GM23338 (cell line): ENCODE measurements around the gene HDAC8. TPM values are rescaled to one million over a fixed set of nuclear protein-coding genes. Genes with fewer than 3 reads are reported as not detected.

Source experiments
- ATAC-seq: fragments of 200-7000 bp; cut with Tn5 transposase; 3 replicates; pipeline ENCODE4 v1.9.1; 2020
- DNase-seq: peaks from one replicate; pipeline ENCODE4 v3.0.0-alpha.2; 2015; ENCODE audit warnings: low spot score
- H2AFZ ChIP-seq: fragments of 200-600 bp; sonication (generic); 2 replicates; pipeline ENCODE4 v1.8.0; 2016; ENCODE audit warnings: antibody characterized with exemption, mild to moderate bottlenecking, moderate library complexity
- H3F3A ChIP-seq: fragments of 200-600 bp; sonication (generic); replicated peaks from 2 replicates; pipeline ENCODE4 v1.8.0; 2017; ENCODE audit warnings: antibody characterized with exemption, mixed run types, low read depth
- H3K27ac ChIP-seq: fragments of 200-600 bp; sonication (generic); 2 replicates; pipeline ENCODE4 v1.6.1; 2016; ENCODE audit warnings: low read depth
- H3K27me3 ChIP-seq: fragments of 200-600 bp; sonication (generic); 2 replicates; pipeline ENCODE4 v1.8.0; 2016; ENCODE audit warnings: mild to moderate bottlenecking, mixed run types, moderate library complexity; ENCODE audit not compliant: insufficient read depth
- H3K36me3 ChIP-seq: fragments of 200-600 bp; sonication (generic); 2 replicates; pipeline ENCODE4 v1.8.0; 2016; ENCODE audit warnings: mild to moderate bottlenecking; ENCODE audit not compliant: insufficient read depth
- H3K4me1 ChIP-seq: fragments of 200-600 bp; sonication (generic); 2 replicates; pipeline ENCODE4 v1.8.0; 2016; ENCODE audit warnings: mild to moderate bottlenecking, moderate library complexity; ENCODE audit not compliant: insufficient read depth
- H3K4me2 ChIP-seq: fragments of 200-600 bp; sonication (generic); 2 replicates; pipeline ENCODE4 v1.7.1; 2017; ENCODE audit warnings: mixed run types
- H3K4me3 ChIP-seq: fragments of 200-600 bp; sonication (generic); 2 replicates; pipeline ENCODE4 v1.6.1; 2016; ENCODE audit warnings: mixed run types
- H3K79me2 ChIP-seq: fragments of 200-600 bp; sonication (generic); replicated peaks from 2 replicates; pipeline ENCODE4 v1.8.0; 2017; ENCODE audit warnings: mild to moderate bottlenecking; ENCODE audit not compliant: insufficient read depth
- H3K9me2 ChIP-seq: fragments of 200-600 bp; sonication (generic); 2 replicates; pipeline ENCODE4 v1.8.0; 2017; ENCODE audit not compliant: insufficient read depth
- H4K20me1 ChIP-seq: fragments of 200-600 bp; sonication (generic); replicated peaks from 2 replicates; pipeline ENCODE4 v1.8.0; 2017; ENCODE audit warnings: mild to moderate bottlenecking; ENCODE audit not compliant: insufficient read depth
- H3K27ac Mint-ChIP-seq: 2 replicates; pipeline ENCODE4 v1.8.0; 2020; ENCODE audit warnings: inconsistent platforms, mild to moderate bottlenecking, moderate library complexity, mixed read lengths
- H3K27me3 Mint-ChIP-seq: 3 replicates; pipeline ENCODE4 v1.8.0; 2022; ENCODE audit warnings: low read depth, mild to moderate bottlenecking, moderate library complexity, mixed read lengths, inconsistent platforms; ENCODE audit not compliant: insufficient read depth, poor library complexity
- H3K36me3 Mint-ChIP-seq: 3 replicates; pipeline ENCODE4 v1.8.0; 2021; ENCODE audit warnings: low read depth, mild to moderate bottlenecking, inconsistent platforms, moderate library complexity, mixed read lengths
- H3K4me1 Mint-ChIP-seq: 3 replicates; pipeline ENCODE4 v1.8.0; 2020; ENCODE audit warnings: mild to moderate bottlenecking, inconsistent platforms, mixed read lengths
- H3K4me3 Mint-ChIP-seq: 3 replicates; pipeline ENCODE4 v1.8.0; 2021; ENCODE audit warnings: moderate library complexity, mild to moderate bottlenecking, inconsistent platforms, mixed read lengths
- H3K9me3 Mint-ChIP-seq: 3 replicates; pipeline ENCODE4 v1.8.0; 2020; ENCODE audit warnings: moderate library complexity, mild to moderate bottlenecking, inconsistent platforms, mixed read lengths
- CREB1 ChIP-seq: fragments of 250-450 bp; sonication (Bioruptor Pico); IDR thresholded peaks from 2 replicates; pipeline ENCODE4 v1.5.0; 2020; ENCODE audit warnings: low read depth, mild to moderate bottlenecking, moderate library complexity
- CTCF ChIP-seq, 2 experiments: fragments of 200-600 bp in 1 of 2; sonication (generic) in 1 of 2; conservative IDR thresholded peaks; 2 replicates each; pipeline versions ENCODE4 v1.5.1 to v1.6.1; 2016 to 2017; ENCODE audit warnings: antibody characterized with exemption in 2 of 2, low read depth in 2 of 2, mild to moderate bottlenecking in 2 of 2, moderate library complexity in 1 of 2
- ETS1 ChIP-seq: IDR thresholded peaks from 2 replicates; pipeline ENCODE4 v1.6.1; 2016; ENCODE audit warnings: antibody characterized with exemption
- EZH2 ChIP-seq: fragments of 200-600 bp; sonication (generic); IDR thresholded peaks from one replicate; pipeline ENCODE4 v1.8.0; 2017; ENCODE audit warnings: antibody characterized with exemption, mild to moderate bottlenecking, low read depth; ENCODE audit not compliant: unreplicated experiment
- EZH2phosphoT487 ChIP-seq: fragments of 200-600 bp; sonication (generic); IDR thresholded peaks from one replicate; pipeline ENCODE4 v1.8.1; 2018; ENCODE audit warnings: antibody characterized with exemption; ENCODE audit not compliant: unreplicated experiment
- JUNB ChIP-seq: IDR thresholded peaks from one replicate; pipeline ENCODE4 v1.6.1; 2016; ENCODE audit warnings: antibody characterized with exemption; ENCODE audit not compliant: unreplicated experiment
- NANOG ChIP-seq: IDR thresholded peaks from 2 replicates; pipeline ENCODE4 v1.6.1; 2016; ENCODE audit warnings: antibody characterized with exemption, borderline replicate concordance
- POLR2AphosphoS5 ChIP-seq: IDR thresholded peaks from 2 replicates; pipeline ENCODE4 v1.6.1; 2016; ENCODE audit warnings: antibody characterized with exemption, low read depth
- REST ChIP-seq: IDR thresholded peaks from one replicate; pipeline ENCODE4 v1.6.1; 2018; ENCODE audit warnings: antibody characterized with exemption; ENCODE audit not compliant: unreplicated experiment
- STAT1 ChIP-seq: IDR thresholded peaks from one replicate; pipeline ENCODE4 v1.6.1; 2016; ENCODE audit warnings: antibody characterized with exemption; ENCODE audit not compliant: unreplicated experiment
- ZNF114 ChIP-seq: fragments of 250-450 bp; sonication (Bioruptor Pico); IDR thresholded peaks from 2 replicates; pipeline ENCODE4 v1.5.0; 2020; ENCODE audit warnings: mild to moderate bottlenecking, moderate library complexity
- ZNF331 ChIP-seq: fragments of 250-450 bp; sonication (Bioruptor Pico); IDR thresholded peaks from 2 replicates; pipeline ENCODE4 v1.5.0; 2020; ENCODE audit warnings: low read depth, mild to moderate bottlenecking, moderate library complexity
- ZNF462 ChIP-seq: fragments of 250-450 bp; sonication (Bioruptor Pico); IDR thresholded peaks from 2 replicates; pipeline ENCODE4 v1.5.0; 2020; ENCODE audit warnings: mild to moderate bottlenecking, moderate library complexity
- polyA plus RNA-seq: library from polyadenylated mRNA; unstranded; fragments of >200 nt; fragmentation: Nextera tagmentation; extraction: Ambion mirVana; gene quantifications from 2 replicates; pipeline ENCODE4 v1.2.1, GENCODE V29; 2016
- total RNA-seq: library from RNA; depleted of rRNA; stranded (reverse); fragments of >200 nt; shearing (Covaris generic); gene quantifications from 2 replicates; pipeline ENCODE4 v1.2.3, GENCODE V29; 2014

Gene HDAC8
- total and polyA plus RNA-seq, 2 experiments from 2014 or later, result 21.6 to 28.7 TPM

GRCh38 chrX:72316408-72317110 lies 256.1 kb downstream of the HDAC8 start:
- ATAC-seq, result peak; percentile 77
- no peaks in the 10 kb centered on the region for H3K36me3 ChIP-seq
- peak overlapping the region; percentile 80 for H2AFZ ChIP-seq
- Mint-ChIP-seq H3K4me3 (peak overlapping the region; percentile 44; the same call in 2 of the 3 replicates), H3K36me3 (no peaks in the 10 kb centered on the region), H3K27me3 (peaks cover 18% of the 10 kb centered on the region), H3K9me3 (no peaks in the 10 kb centered on the region), H3K4me1 (peaks cover 18% of the 10 kb centered on the region), H3K27ac (no peak overlapping the region)
- 0 out of 2 replicates have a peak overlapping the region, but pooled peaks have one; percentile 20 for H3K4me3 ChIP-seq
- H3K27me3 ChIP-seq, result no peaks in the 10 kb centered on the region
- TF ChIP-seq EZH2 (no peak), JUNB (no peak), REST (no peak), NANOG (no peak), ZNF462 (CRISPR knock-in tag) (no peak), ZNF114 (CRISPR knock-in tag) (no peak), POLR2AphosphoS5 (no peak), CTCF (conservative IDR thresholded peaks at IDR 0.05; ENCODE audit: low read depth in 2 of 2) (no peak), ZNF331 (no peak), STAT1 (no peak), CREB1 (CRISPR knock-in tag) (no peak), ETS1 (no peak), EZH2phosphoT487 (no peak)
- H3K79me2 ChIP-seq, result no peaks in the 10 kb centered on the region
- peaks cover 3% of the 10 kb centered on the region for H3K4me1 ChIP-seq
- DNase-seq, result peak; percentile 40
- peak overlapping the region; percentile 53; the same call in 1 of the 2 replicates for H3K4me2 ChIP-seq
- H3F3A ChIP-seq, result no peaks in the 10 kb centered on the region
- H4K20me1 ChIP-seq, result no peaks in the 10 kb centered on the region
- no peak overlapping the region for H3K27ac ChIP-seq
- no peaks in the 10 kb centered on the region for H3K9me2 ChIP-seq
